ENCODE data around the gene TEAD1. TPM values are rescaled to one million over a fixed set of nuclear protein-coding genes. Genes with fewer than 3 reads are reported as not detected.

Gene TEAD1
- total and polyA plus RNA-seq, 9 of the 15 experiments (the other 6 are each of a cell fraction or from before 2014, with no cell fraction given): 1.7 to 17.7 (median 10.8) TPM

- Histone ChIP-seq H3K79me2 (ENCODE audit: control insufficient read depth, insufficient read depth, low read length) (no peaks in the 10 kb centered on the region), H3K4me3 (no peak overlapping the region), H3K27ac (ENCODE audit: extremely low read depth, low read depth, low read length) (peak overlapping the region; percentile 56; the same call in 2 of the 3 replicates), H3K27me3 (ENCODE audit: control insufficient read depth in 2 of 2, insufficient read depth in 2 of 2, low read length in 2 of 2) (no peaks in the 10 kb centered on the region), H3K4me1 (replicated peaks in 1 of 2; ENCODE audit: control insufficient read depth in 2 of 2, insufficient read depth in 2 of 2, low read length in 2 of 2) (peaks cover 11 to 41% of the 10 kb centered on the region in 2 experiments), H3K4me2 (ENCODE audit: insufficient read depth, low read length) (peak overlapping the region; percentile 56), H2AFZ (ENCODE audit: low read depth, low read length) (peak overlapping the region; percentile 60; the same call in 1 of the 2 replicates), H4K20me1 (replicated peaks; ENCODE audit: control insufficient read depth, insufficient read depth, low read length) (no peaks in the 10 kb centered on the region), H3K36me3 (ENCODE audit: control insufficient read depth, insufficient read depth, low read length) (no peaks in the 10 kb centered on the region), H3K9me1 (ENCODE audit: control insufficient read depth, insufficient read depth, low read length) (no peaks in the 10 kb centered on the region), H3K9ac (ENCODE audit: insufficient read depth in 1 of 2, low read depth in 2 of 2, low read length in 2 of 2) (peak overlapping the region in 1 of 2 experiments; percentile 18; a peak in 1 of 4 replicates), H3K9me3 (replicated peaks; ENCODE audit: control insufficient read depth, insufficient read depth, low read depth, low read length) (no peaks in the 10 kb centered on the region)
- CTCF ChIA-PET (ENCODE audit: low intra/inter-chr PET ratio): no interaction called here
- 33% methylated on average over 3 of the region's 3 CpGs for WGBS (ENCODE audit: insufficient coverage, low coverage, missing lambda C conversion rate)
- in situ Hi-C loops (cut with MboI): no loop called here
- no TSS peak for BruUV-seq (replicated peaks)
- peak in 2 of 4 experiments; percentile 25 to 32 for DNase-seq (ENCODE audit: extremely low read depth in 1 of 4, low spot score in 3 of 4)
- peak; percentile 64 for ATAC-seq
- peak; percentile 37 for FAIRE-seq
- intact Hi-C loops (cut with micrococcal nuclease): no loop called here
- POLR2A ChIA-PET: interaction anchor here (0.6 to 1.3 kb wide), 7 partner anchors 9 to 177 kb away, joined by 3 to 4 read pairs (median 3); no protein-coding TSS in a partner anchor
- TF ChIP-seq RAD21 (CRISPR knock-in tag; conservative IDR thresholded peaks at IDR 0.05 in 1 of 2, IDR thresholded peaks at IDR 0.05 in 1 of 2) (peak; percentile 4 to 31; a peak in 1 of 4 replicates), ZNF217 (CRISPR knock-in tag; IDR thresholded peaks at IDR 0.05) (no peak), ADNP (tag; IDR thresholded peaks at IDR 0.05) (no peak), C11orf30 (IDR thresholded peaks at IDR 0.05; ENCODE audit: low read depth) (no peak), JUN (IDR thresholded peaks at IDR 0.05; ENCODE audit: borderline replicate concordance, low read depth, low read length) (0 out of 2 replicates have a peak, but pooled peaks have one; percentile 10), JUN (CRISPR knock-in tag; IDR thresholded peaks at IDR 0.05; ENCODE audit: borderline replicate concordance) (no peak), ZNF239 (CRISPR knock-in tag; IDR thresholded peaks at IDR 0.05) (no peak), ATF3 (IDR thresholded peaks at IDR 0.05) (peak; percentile 87), ATF3 (CRISPR knock-in tag; conservative IDR thresholded peaks at IDR 0.05) (no peak), ZNF592 (IDR thresholded peaks at IDR 0.05) (0 out of 2 replicates have a peak, but pooled peaks have one; percentile 12), FOSL1 (tag; conservative IDR thresholded peaks at IDR 0.05) (peak; percentile 78), JUND (IDR thresholded peaks at IDR 0.05; ENCODE audit: borderline replicate concordance, low read depth, low read length) (peak; percentile 77; the same call in 1 of the 2 replicates), JUND (tag; IDR thresholded peaks at IDR 0.05; ENCODE audit: borderline replicate concordance, low read depth, low read length) (peak; percentile 69; the same call in 2 of the 3 replicates), JUNB (CRISPR knock-in tag; conservative IDR thresholded peaks at IDR 0.05) (0 out of 2 replicates have a peak, but pooled peaks have one; percentile 31), MAFG (tag; conservative IDR thresholded peaks at IDR 0.05) (no peak)
These were observed 194.3 kb downstream of the TEAD1 start for GRCh38 chr11:12868315-12869073.
